GM23248 (cell line): ENCODE results near the gene ARHGEF12.

ENCODE experiments used
- EZH2 ChIP-seq: fragments of 200-600 bp; sonication (generic); IDR thresholded peaks from 2 replicates; pipeline ENCODE4 v1.6.1; 2018; ENCODE audit warnings: antibody characterized with exemption, mild to moderate bottlenecking; ENCODE audit not compliant: insufficient read depth, poor library complexity, severe bottlenecking
- EZH2phosphoT487 ChIP-seq: fragments of 200-600 bp; sonication (generic); IDR thresholded peaks from 2 replicates; pipeline ENCODE4 v1.6.1; 2018; ENCODE audit warnings: antibody characterized with exemption, moderate library complexity, mild to moderate bottlenecking, low read depth; ENCODE audit not compliant: insufficient read depth

DNA sequence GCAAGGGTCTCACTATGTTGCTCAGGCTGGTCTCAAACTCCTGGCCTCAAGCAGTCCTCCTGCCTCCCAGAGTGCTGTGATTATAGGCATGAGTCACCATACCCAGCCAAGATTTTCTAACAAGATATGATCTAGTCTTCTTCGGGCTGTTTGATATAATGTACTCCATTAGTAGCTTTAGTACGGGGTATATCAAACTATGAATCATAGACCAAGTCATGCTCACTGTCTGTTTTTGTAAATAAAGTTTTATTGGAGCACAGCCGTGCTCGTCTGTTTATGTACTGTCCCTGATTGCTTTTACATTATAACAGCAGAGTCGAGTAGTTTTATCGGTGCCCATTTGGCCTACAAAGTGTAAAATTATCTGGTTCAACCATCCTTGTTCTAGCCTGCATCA, 131.4 kb downstream of the ARHGEF12 start:
- TF ChIP-seq EZH2 (no peak), EZH2phosphoT487 (no peak)
